GM23338 (cell line): ENCODE data around the gene SSH2. TPM values are rescaled to one million over a fixed set of nuclear protein-coding genes. Genes with fewer than 3 reads are reported as not detected.

Source experiments
- ATAC-seq: fragments of 200-7000 bp; cut with Tn5 transposase; 3 replicates; pipeline ENCODE4 v1.9.1; 2020
- DNase-seq: peaks from one replicate; pipeline ENCODE4 v3.0.0-alpha.2; 2015; ENCODE audit warnings: low spot score
- H2AFZ ChIP-seq: fragments of 200-600 bp; sonication (generic); 2 replicates; pipeline ENCODE4 v1.8.0; 2016; ENCODE audit warnings: antibody characterized with exemption, mild to moderate bottlenecking, moderate library complexity
- H3F3A ChIP-seq: fragments of 200-600 bp; sonication (generic); replicated peaks from 2 replicates; pipeline ENCODE4 v1.8.0; 2017; ENCODE audit warnings: antibody characterized with exemption, mixed run types, low read depth
- H3K27ac ChIP-seq: fragments of 200-600 bp; sonication (generic); 2 replicates; pipeline ENCODE4 v1.6.1; 2016; ENCODE audit warnings: low read depth
- H3K27me3 ChIP-seq: fragments of 200-600 bp; sonication (generic); 2 replicates; pipeline ENCODE4 v1.8.0; 2016; ENCODE audit warnings: mild to moderate bottlenecking, mixed run types, moderate library complexity; ENCODE audit not compliant: insufficient read depth
- H3K36me3 ChIP-seq: fragments of 200-600 bp; sonication (generic); 2 replicates; pipeline ENCODE4 v1.8.0; 2016; ENCODE audit warnings: mild to moderate bottlenecking; ENCODE audit not compliant: insufficient read depth
- H3K4me1 ChIP-seq: fragments of 200-600 bp; sonication (generic); 2 replicates; pipeline ENCODE4 v1.8.0; 2016; ENCODE audit warnings: mild to moderate bottlenecking, moderate library complexity; ENCODE audit not compliant: insufficient read depth
- H3K4me2 ChIP-seq: fragments of 200-600 bp; sonication (generic); 2 replicates; pipeline ENCODE4 v1.7.1; 2017; ENCODE audit warnings: mixed run types
- H3K4me3 ChIP-seq: fragments of 200-600 bp; sonication (generic); 2 replicates; pipeline ENCODE4 v1.6.1; 2016; ENCODE audit warnings: mixed run types
- H3K79me2 ChIP-seq: fragments of 200-600 bp; sonication (generic); replicated peaks from 2 replicates; pipeline ENCODE4 v1.8.0; 2017; ENCODE audit warnings: mild to moderate bottlenecking; ENCODE audit not compliant: insufficient read depth
- H3K9me2 ChIP-seq: fragments of 200-600 bp; sonication (generic); 2 replicates; pipeline ENCODE4 v1.8.0; 2017; ENCODE audit not compliant: insufficient read depth
- H4K20me1 ChIP-seq: fragments of 200-600 bp; sonication (generic); replicated peaks from 2 replicates; pipeline ENCODE4 v1.8.0; 2017; ENCODE audit warnings: mild to moderate bottlenecking; ENCODE audit not compliant: insufficient read depth
- H3K27ac Mint-ChIP-seq: 2 replicates; pipeline ENCODE4 v1.8.0; 2020; ENCODE audit warnings: inconsistent platforms, mild to moderate bottlenecking, moderate library complexity, mixed read lengths
- H3K27me3 Mint-ChIP-seq: 3 replicates; pipeline ENCODE4 v1.8.0; 2022; ENCODE audit warnings: low read depth, mild to moderate bottlenecking, moderate library complexity, mixed read lengths, inconsistent platforms; ENCODE audit not compliant: insufficient read depth, poor library complexity
- H3K36me3 Mint-ChIP-seq: 3 replicates; pipeline ENCODE4 v1.8.0; 2021; ENCODE audit warnings: low read depth, mild to moderate bottlenecking, inconsistent platforms, moderate library complexity, mixed read lengths
- H3K4me1 Mint-ChIP-seq: 3 replicates; pipeline ENCODE4 v1.8.0; 2020; ENCODE audit warnings: mild to moderate bottlenecking, inconsistent platforms, mixed read lengths
- H3K4me3 Mint-ChIP-seq: 3 replicates; pipeline ENCODE4 v1.8.0; 2021; ENCODE audit warnings: moderate library complexity, mild to moderate bottlenecking, inconsistent platforms, mixed read lengths
- H3K9me3 Mint-ChIP-seq: 3 replicates; pipeline ENCODE4 v1.8.0; 2020; ENCODE audit warnings: moderate library complexity, mild to moderate bottlenecking, inconsistent platforms, mixed read lengths
- CREB1 ChIP-seq: fragments of 250-450 bp; sonication (Bioruptor Pico); IDR thresholded peaks from 2 replicates; pipeline ENCODE4 v1.5.0; 2020; ENCODE audit warnings: low read depth, mild to moderate bottlenecking, moderate library complexity
- CTCF ChIP-seq, 2 experiments: fragments of 200-600 bp in 1 of 2; sonication (generic) in 1 of 2; conservative IDR thresholded peaks; 2 replicates each; pipeline versions ENCODE4 v1.5.1 to v1.6.1; 2016 to 2017; ENCODE audit warnings: antibody characterized with exemption in 2 of 2, low read depth in 2 of 2, mild to moderate bottlenecking in 2 of 2, moderate library complexity in 1 of 2
- ETS1 ChIP-seq: IDR thresholded peaks from 2 replicates; pipeline ENCODE4 v1.6.1; 2016; ENCODE audit warnings: antibody characterized with exemption
- EZH2 ChIP-seq: fragments of 200-600 bp; sonication (generic); IDR thresholded peaks from one replicate; pipeline ENCODE4 v1.8.0; 2017; ENCODE audit warnings: antibody characterized with exemption, mild to moderate bottlenecking, low read depth; ENCODE audit not compliant: unreplicated experiment
- EZH2phosphoT487 ChIP-seq: fragments of 200-600 bp; sonication (generic); IDR thresholded peaks from one replicate; pipeline ENCODE4 v1.8.1; 2018; ENCODE audit warnings: antibody characterized with exemption; ENCODE audit not compliant: unreplicated experiment
- JUNB ChIP-seq: IDR thresholded peaks from one replicate; pipeline ENCODE4 v1.6.1; 2016; ENCODE audit warnings: antibody characterized with exemption; ENCODE audit not compliant: unreplicated experiment
- NANOG ChIP-seq: IDR thresholded peaks from 2 replicates; pipeline ENCODE4 v1.6.1; 2016; ENCODE audit warnings: antibody characterized with exemption, borderline replicate concordance
- POLR2AphosphoS5 ChIP-seq: IDR thresholded peaks from 2 replicates; pipeline ENCODE4 v1.6.1; 2016; ENCODE audit warnings: antibody characterized with exemption, low read depth
- REST ChIP-seq: IDR thresholded peaks from one replicate; pipeline ENCODE4 v1.6.1; 2018; ENCODE audit warnings: antibody characterized with exemption; ENCODE audit not compliant: unreplicated experiment
- STAT1 ChIP-seq: IDR thresholded peaks from one replicate; pipeline ENCODE4 v1.6.1; 2016; ENCODE audit warnings: antibody characterized with exemption; ENCODE audit not compliant: unreplicated experiment
- ZNF114 ChIP-seq: fragments of 250-450 bp; sonication (Bioruptor Pico); IDR thresholded peaks from 2 replicates; pipeline ENCODE4 v1.5.0; 2020; ENCODE audit warnings: mild to moderate bottlenecking, moderate library complexity
- ZNF462 ChIP-seq: fragments of 250-450 bp; sonication (Bioruptor Pico); IDR thresholded peaks from 2 replicates; pipeline ENCODE4 v1.5.0; 2020; ENCODE audit warnings: mild to moderate bottlenecking, moderate library complexity
- polyA plus RNA-seq: library from polyadenylated mRNA; unstranded; fragments of >200 nt; fragmentation: Nextera tagmentation; extraction: Ambion mirVana; gene quantifications from 2 replicates; pipeline ENCODE4 v1.2.1, GENCODE V29; 2016
- total RNA-seq: library from RNA; depleted of rRNA; stranded (reverse); fragments of >200 nt; shearing (Covaris generic); gene quantifications from 2 replicates; pipeline ENCODE4 v1.2.3, GENCODE V29; 2014

The SSH2 gene
- total and polyA plus RNA-seq, 2 experiments from 2014 or later = 9.9 to 12.1 TPM

- Histone ChIP-seq H2AFZ (no peak overlapping the region), H3K4me1 (peaks cover 14% of the 10 kb centered on the region), H3K9me2 (no peaks in the 10 kb centered on the region), H3K4me3 (no peak overlapping the region), H3K79me2 (no peaks in the 10 kb centered on the region), H3F3A (no peaks in the 10 kb centered on the region), H3K27ac (no peak overlapping the region), H3K27me3 (no peaks in the 10 kb centered on the region), H4K20me1 (no peaks in the 10 kb centered on the region), H3K36me3 (no peaks in the 10 kb centered on the region), H3K4me2 (no peak overlapping the region)
- Mint-ChIP-seq H3K36me3 (no peaks in the 10 kb centered on the region), H3K4me3 (no peak overlapping the region), H3K9me3 (no peaks in the 10 kb centered on the region), H3K4me1 (peaks cover 11% of the 10 kb centered on the region), H3K27ac (peak overlapping the region; percentile 47; the same call in 1 of the 2 replicates), H3K27me3 (no peaks in the 10 kb centered on the region)
- TF ChIP-seq ETS1 (no peak), CTCF (conservative IDR thresholded peaks at IDR 0.05; ENCODE audit: low read depth in 2 of 2) (no peak), EZH2phosphoT487 (no peak), EZH2 (no peak), POLR2AphosphoS5 (no peak), STAT1 (no peak), JUNB (no peak), REST (no peak), CREB1 (CRISPR knock-in tag) (no peak), NANOG (no peak), ZNF114 (CRISPR knock-in tag) (no peak), ZNF462 (CRISPR knock-in tag) (no peak)
- DNase-seq = peak; percentile 74
- ATAC-seq = peak; percentile 79
These were observed 91.1 kb downstream of the SSH2 start for GRCh38 chr17:29838961-29839360.
